BJ (cell line): Measurements from ENCODE around the gene MEGF6. TPM values are rescaled to one million over a fixed set of nuclear protein-coding genes. Genes with fewer than 3 reads are reported as not detected.

Source experiments
- CTCF ChIA-PET: fragments of 350-600 bp; formaldehyde crosslinking; extraction: SDS; loops from one replicate; lab custom pipeline; 2021; ENCODE audit warnings: antibody characterized with exemption, inconsistent platforms; lab: Yijun Ruan, JAX
- POLR2A ChIA-PET: fragments of 300-600 bp; sonication (Branson Sonifier 250); formaldehyde crosslinking; extraction: SDS; loops from one replicate; lab custom pipeline; 2021; ENCODE audit warnings: antibody characterized with exemption; lab: Charles Lee
- DNase-seq: peaks from one replicate; pipeline ENCODE4 v3.0.0-alpha.2; 2011; ENCODE audit warnings: low read depth
- H3K27me3 ChIP-seq: 2 replicates; pipeline ENCODE4 v1.6.0; 2011; ENCODE audit warnings: low read length; ENCODE audit not compliant: control insufficient read depth, insufficient read depth
- H3K36me3 ChIP-seq: 2 replicates; pipeline ENCODE4 v1.5.1; 2011; ENCODE audit warnings: low read length; ENCODE audit not compliant: control insufficient read depth, insufficient read depth
- H3K4me3 ChIP-seq: 2 replicates; pipeline ENCODE4 v1.5.1; 2011; ENCODE audit warnings: low read depth, mild to moderate bottlenecking, control low read depth, low read length
- CTCF ChIP-seq: IDR thresholded peaks from 2 replicates; pipeline ENCODE4 v1.5.1; 2011; ENCODE audit warnings: low read depth, mild to moderate bottlenecking, control low read depth, inconsistent platforms, low read length, moderate library complexity; ENCODE audit not compliant: insufficient read depth
- polyA plus RNA-seq: library from polyadenylated mRNA; depleted of rRNA; stranded (reverse); fragments of >200 nt; gene quantifications from 2 replicates; pipeline ENCODE4 v1.2.3, GENCODE V29; 2011

Gene MEGF6
- polyA plus RNA-seq, 1 experiment: 77.4 TPM

GRCh38 chr1:3477241-3477995 lies 133.9 kb downstream of the MEGF6 start:
- no peaks in the 10 kb centered on the region for H3K36me3 ChIP-seq
- DNase-seq: no peak
- POLR2A ChIA-PET: no interaction called here

GRCh38 chr1:3476666-3477065 lies 134.6 kb downstream of the MEGF6 start:
- DNase-seq: no peak
- POLR2A ChIA-PET: no interaction called here
- TF ChIP-seq CTCF: no peak
- CTCF ChIA-PET: no interaction called here
- H3K4me3 ChIP-seq: no peak overlapping the region
- no peaks in the 10 kb centered on the region for H3K27me3 ChIP-seq
- no peaks in the 10 kb centered on the region for H3K36me3 ChIP-seq

More at GRCh38 chr1:3477241-3477995, 133.9 kb downstream of the MEGF6 start:
- CTCF ChIA-PET: interaction anchor here (0.8 to 1.9 kb wide), 3 partner anchors 24 to 142 kb away, joined by 3 to 5 read pairs (median 4); no protein-coding TSS in a partner anchor
- Histone ChIP-seq H3K27me3 (no peaks in the 10 kb centered on the region), H3K4me3 (no peak overlapping the region)
- no peak for TF ChIP-seq CTCF

GRCh38 chr1:3475839-3476573 lies 135.3 kb downstream of the MEGF6 start:
- no peaks in the 10 kb centered on the region for H3K27me3 ChIP-seq
- ChIA-PET POLR2A (no interaction called here), CTCF (no interaction called here)
- TF ChIP-seq CTCF: no peak
- no peaks in the 10 kb centered on the region for H3K36me3 ChIP-seq
- no peak overlapping the region for H3K4me3 ChIP-seq
- DNase-seq: no peak

- POLR2A ChIA-PET: no interaction called here
- DNase-seq: no peak
- no peaks in the 10 kb centered on the region for H3K36me3 ChIP-seq
- TF ChIP-seq CTCF: no peak
- H3K27me3 ChIP-seq: no peaks in the 10 kb centered on the region
- no peak overlapping the region for H3K4me3 ChIP-seq
- CTCF ChIA-PET: interaction anchor here (3.8 to 4.0 kb wide), 2 partner anchors 21 to 146 kb away, joined by 37 to 72 read pairs; partner anchors contain the start of gene ARHGEF16
These were observed 136.9 kb downstream of the MEGF6 start for GRCh38 chr1:3474421-3474820.

GRCh38 chr1:3474016-3474415 lies 137.3 kb downstream of the MEGF6 start:
- ChIA-PET POLR2A (no interaction called here), CTCF (interaction anchor here (3.8 to 4.0 kb wide), 2 partner anchors 21 to 146 kb away, joined by 37 to 72 read pairs; partner anchors contain the start of gene ARHGEF16)

More at GRCh38 chr1:3474016-3474415, 137.3 kb downstream of the MEGF6 start:
- no peak for DNase-seq
- Histone ChIP-seq H3K27me3 (no peaks in the 10 kb centered on the region), H3K36me3 (no peaks in the 10 kb centered on the region), H3K4me3 (no peak overlapping the region)
- no peak for TF ChIP-seq CTCF
